ENCODE data around the gene ASB1. TPM values are rescaled to one million over a fixed set of nuclear protein-coding genes. Genes with fewer than 3 reads are reported as not detected.

Gene ASB1
- total RNA-seq, 2 donors from 2014 or later: 19.3 to 22.4 TPM

DNA sequence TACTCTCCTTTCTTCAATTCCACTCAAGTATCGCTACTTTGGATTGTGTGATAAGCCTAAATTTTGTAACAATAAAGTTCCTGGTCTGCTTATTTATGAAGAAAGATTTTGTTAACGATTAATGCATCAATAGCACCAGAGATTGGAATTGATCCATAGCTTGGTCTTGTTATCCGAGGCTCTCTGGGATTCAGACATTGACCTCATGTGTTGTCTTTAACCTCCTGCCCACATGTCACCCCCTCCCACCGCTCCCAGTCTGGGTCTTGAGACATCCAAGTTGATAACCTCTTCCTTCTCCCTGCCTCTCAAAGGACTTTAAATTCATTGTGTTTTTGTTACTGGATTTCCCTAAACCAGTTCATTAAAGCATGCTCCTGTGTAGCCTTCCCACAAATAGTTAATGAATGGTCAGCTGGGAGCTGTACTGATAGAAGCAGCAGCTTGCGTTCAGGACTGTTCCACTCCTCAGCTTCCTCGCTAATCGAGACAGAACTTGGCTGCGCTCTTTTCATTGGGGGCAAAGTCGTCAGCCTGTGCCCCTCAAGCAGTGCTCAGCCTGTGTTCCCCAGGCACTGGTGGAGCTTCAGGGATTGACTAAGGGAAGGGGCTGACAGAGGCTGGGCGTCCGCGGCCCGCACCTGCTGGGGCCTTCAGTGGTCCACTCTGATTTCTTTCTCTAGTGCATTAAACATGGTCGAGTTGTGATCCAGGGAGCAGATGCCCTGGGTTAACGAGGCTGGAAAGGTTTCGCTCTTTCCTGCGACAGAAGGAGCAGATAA lies 18.9 kb downstream of the ASB1 start:
- intact Hi-C loops (cut with DNase I): no loop called here
- DNase-seq: no peak
- H3K4me1 ChIP-seq: no peaks in the 10 kb centered on the region
- no peaks in the 10 kb centered on the region for H3K27me3 ChIP-seq
- H3K27ac ChIP-seq: no peak overlapping the region
- no peak overlapping the region for H3K9ac ChIP-seq (ENCODE audit: low read depth in 2 of 2, low read length in 2 of 2)
- H3K36me3 ChIP-seq: peaks cover 20% of the 10 kb centered on the region
- H3K4me3 ChIP-seq: no peak overlapping the region
- TF ChIP-seq CTCF (IDR thresholded peaks at IDR 0.05): no peak
- no peaks in the 10 kb centered on the region for H3K9me3 ChIP-seq

- no peaks in the 10 kb centered on the region for H3K4me1 ChIP-seq
- no peak for DNase-seq
- no peak overlapping the region for H3K4me3 ChIP-seq
- no peak for TF ChIP-seq CTCF (IDR thresholded peaks at IDR 0.05)
- no peak overlapping the region for H3K9ac ChIP-seq (ENCODE audit: low read depth in 2 of 2, low read length in 2 of 2)
- no peaks in the 10 kb centered on the region for H3K27me3 ChIP-seq
- no peak overlapping the region for H3K27ac ChIP-seq
- no peaks in the 10 kb centered on the region for H3K9me3 ChIP-seq
- intact Hi-C loops (cut with DNase I): no loop called here
- peaks cover 20% of the 10 kb centered on the region for H3K36me3 ChIP-seq
Measured at GRCh38 chr2:238446371-238446770, 19.6 kb downstream of the ASB1 start.

GRCh38 chr2:238448031-238448955 lies 21.6 kb downstream of the ASB1 start:
- H3K36me3 ChIP-seq: peaks cover 20% of the 10 kb centered on the region
- no peaks in the 10 kb centered on the region for H3K4me1 ChIP-seq
- DNase-seq: no peak
- intact Hi-C loops (cut with DNase I): no loop called here
- no peaks in the 10 kb centered on the region for H3K27me3 ChIP-seq
- no peaks in the 10 kb centered on the region for H3K9me3 ChIP-seq
- no peak overlapping the region for H3K9ac ChIP-seq (ENCODE audit: low read depth in 2 of 2, low read length in 2 of 2)
- no peak overlapping the region for H3K27ac ChIP-seq
- H3K4me3 ChIP-seq: no peak overlapping the region
- TF ChIP-seq CTCF (IDR thresholded peaks at IDR 0.05): no peak

DNA sequence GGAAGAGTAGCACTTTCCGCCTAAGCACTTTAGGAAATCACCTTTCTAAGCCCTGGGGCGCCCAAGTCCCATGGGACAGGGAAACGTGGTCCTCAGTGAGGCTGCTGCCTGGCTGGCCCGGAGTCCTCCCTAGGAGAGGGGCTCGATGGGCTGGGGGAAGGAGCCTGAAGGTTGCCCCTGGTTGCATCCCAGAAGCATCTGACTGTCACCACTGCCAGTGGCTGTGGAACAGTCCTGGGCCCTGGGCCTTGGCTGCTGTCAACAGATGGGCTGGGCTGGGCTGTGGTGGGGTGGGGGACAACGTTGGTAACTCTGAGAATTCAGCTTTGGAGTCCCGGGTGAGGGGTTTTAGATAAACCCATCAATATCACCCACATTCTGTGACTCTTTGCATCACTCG lies 22.5 kb downstream of the ASB1 start:
- no peaks in the 10 kb centered on the region for H3K9me3 ChIP-seq
- no peak overlapping the region for H3K9ac ChIP-seq (ENCODE audit: low read depth in 2 of 2, low read length in 2 of 2)
- no peak for DNase-seq
- no peaks in the 10 kb centered on the region for H3K27me3 ChIP-seq
- H3K36me3 ChIP-seq: peaks cover 20% of the 10 kb centered on the region
- H3K4me3 ChIP-seq: no peak overlapping the region
- H3K4me1 ChIP-seq: no peaks in the 10 kb centered on the region
- H3K27ac ChIP-seq: no peak overlapping the region
- TF ChIP-seq CTCF (IDR thresholded peaks at IDR 0.05): no peak
- intact Hi-C loops (cut with DNase I): no loop called here

- Histone ChIP-seq H3K4me1 (no peaks in the 10 kb centered on the region), H3K27ac (no peak overlapping the region), H3K4me3 (no peak overlapping the region), H3K9ac (ENCODE audit: low read depth in 2 of 2, low read length in 2 of 2) (no peak overlapping the region), H3K36me3 (peaks cover 20% of the 10 kb centered on the region), H3K9me3 (no peaks in the 10 kb centered on the region), H3K27me3 (no peaks in the 10 kb centered on the region)
- intact Hi-C loops (cut with DNase I): no loop called here
- peak; percentile 35 for DNase-seq
- TF ChIP-seq CTCF (IDR thresholded peaks at IDR 0.05): no peak
Measured at GRCh38 chr2:238449909-238450417, 23.2 kb downstream of the ASB1 start.
